GM10266 (cell line): ENCODE measurements around the gene BANK1.

ENCODE experiments used
- DNase-seq: peaks from one replicate; pipeline ENCODE4 v3.0.0; 2012; ENCODE audit errors: extremely low spot score
- CTCF ChIP-seq: IDR thresholded peaks from 2 replicates; pipeline ENCODE4 v1.5.1; 2012; ENCODE audit warnings: mild to moderate bottlenecking, low read depth; ENCODE audit not compliant: control insufficient read depth, insufficient read depth; ENCODE audit errors: missing control alignments

BANK1 gene, protein sequence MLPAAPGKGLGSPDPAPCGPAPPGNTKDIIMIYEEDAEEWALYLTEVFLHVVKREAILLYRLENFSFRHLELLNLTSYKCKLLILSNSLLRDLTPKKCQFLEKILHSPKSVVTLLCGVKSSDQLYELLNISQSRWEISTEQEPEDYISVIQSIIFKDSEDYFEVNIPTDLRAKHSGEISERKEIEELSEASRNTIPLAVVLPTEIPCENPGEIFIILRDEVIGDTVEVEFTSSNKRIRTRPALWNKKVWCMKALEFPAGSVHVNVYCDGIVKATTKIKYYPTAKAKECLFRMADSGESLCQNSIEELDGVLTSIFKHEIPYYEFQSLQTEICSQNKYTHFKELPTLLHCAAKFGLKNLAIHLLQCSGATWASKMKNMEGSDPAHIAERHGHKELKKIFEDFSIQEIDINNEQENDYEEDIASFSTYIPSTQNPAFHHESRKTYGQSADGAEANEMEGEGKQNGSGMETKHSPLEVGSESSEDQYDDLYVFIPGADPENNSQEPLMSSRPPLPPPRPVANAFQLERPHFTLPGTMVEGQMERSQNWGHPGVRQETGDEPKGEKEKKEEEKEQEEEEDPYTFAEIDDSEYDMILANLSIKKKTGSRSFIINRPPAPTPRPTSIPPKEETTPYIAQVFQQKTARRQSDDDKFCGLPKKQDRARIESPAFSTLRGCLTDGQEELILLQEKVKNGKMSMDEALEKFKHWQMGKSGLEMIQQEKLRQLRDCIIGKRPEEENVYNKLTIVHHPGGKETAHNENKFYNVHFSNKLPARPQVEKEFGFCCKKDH

GRCh38 chr4:101790521-101791181, at the start of gene BANK1:
Gene BANK1 (plus strand): TSS chr4:101790730. CDS start chr4:101790881, 151 bp downstream.
- DNase-seq: peak; percentile 77
- TF ChIP-seq CTCF: peak; percentile 41

DNA sequence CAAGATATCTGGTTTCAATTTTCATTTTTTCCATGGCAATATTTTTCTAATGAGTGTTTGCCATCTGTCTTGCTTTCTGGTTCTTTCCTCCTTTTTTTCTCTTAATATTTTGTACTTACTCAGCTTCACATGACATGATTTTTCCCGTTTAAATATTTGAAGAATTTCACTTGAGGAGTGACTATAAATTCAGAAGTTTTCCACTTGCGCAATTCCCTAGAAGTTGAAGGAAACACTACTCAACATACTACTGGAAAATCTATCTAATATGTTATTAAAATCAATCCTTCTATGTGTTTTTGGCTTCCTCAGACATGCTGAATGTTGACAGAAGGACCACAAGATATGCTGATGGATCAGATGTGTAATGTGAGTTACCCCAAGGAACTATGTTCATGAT, 36.8 kb upstream of the BANK1 start:
- TF ChIP-seq CTCF: no peak
- no peak for DNase-seq

DNA sequence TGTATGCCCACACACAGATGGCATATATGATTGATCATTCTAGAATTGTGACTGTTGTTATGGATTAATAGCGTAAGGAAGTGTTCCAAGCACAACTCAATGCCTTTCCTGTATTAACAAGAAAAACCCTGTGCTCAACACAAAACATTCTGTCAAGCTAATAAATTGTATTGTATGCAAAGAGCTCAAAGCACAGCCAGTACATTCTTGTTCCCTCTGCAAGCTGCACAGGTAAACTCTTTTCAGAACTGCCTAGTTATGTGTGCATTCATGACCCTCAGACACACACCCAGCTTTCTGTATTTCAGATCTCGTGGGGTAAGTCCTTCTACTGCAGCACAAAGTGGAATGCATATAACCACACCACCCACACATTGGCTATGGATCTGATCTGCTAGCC, 34.3 kb upstream of the BANK1 start:
- no peak for DNase-seq
- TF ChIP-seq CTCF: no peak

- DNase-seq: no peak
- no peak for TF ChIP-seq CTCF
These were observed 29.1 kb upstream of the BANK1 start for GRCh38 chr4:101761405-101761804.

- DNase-seq: no peak
- no peak for TF ChIP-seq CTCF
These were observed 28.5 kb upstream of the BANK1 start for GRCh38 chr4:101762025-101762424.

DNA sequence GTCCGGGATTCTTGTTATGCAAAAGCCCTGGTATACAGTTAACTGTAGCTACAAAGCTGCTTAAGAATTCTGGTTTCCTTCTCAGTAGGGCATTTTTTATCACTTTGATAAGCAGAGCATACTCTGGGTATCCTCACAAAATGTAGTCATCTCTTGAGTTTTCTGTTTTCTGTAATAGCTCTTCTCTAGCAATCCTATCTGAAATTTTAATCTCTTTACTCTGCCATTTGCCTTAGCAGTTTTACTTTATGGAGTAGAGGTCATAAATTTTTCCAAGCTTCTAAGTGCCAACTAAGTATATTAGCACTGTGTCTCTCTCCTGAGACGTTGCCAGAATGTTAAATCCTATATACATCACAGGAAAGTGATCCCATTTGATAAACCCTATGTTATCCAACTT, 28.0 kb upstream of the BANK1 start:
- no peak for TF ChIP-seq CTCF
- DNase-seq: no peak
